Dedifferentiated amniotic fluid mesenchymal stem cell (primary cell): ENCODE results near the gene C1orf115.
"Not testable (repeated sequence)": the region's sequence is repeated elsewhere in the genome, so short reads cannot be mapped to it uniquely, and the experiment has no call there.

Source experiments
- DNase-seq: peaks from one replicate; pipeline ENCODE4 v3.0.0-alpha.2; 2016; ENCODE audit errors: extremely low spot score

C1orf115 gene

DNA sequence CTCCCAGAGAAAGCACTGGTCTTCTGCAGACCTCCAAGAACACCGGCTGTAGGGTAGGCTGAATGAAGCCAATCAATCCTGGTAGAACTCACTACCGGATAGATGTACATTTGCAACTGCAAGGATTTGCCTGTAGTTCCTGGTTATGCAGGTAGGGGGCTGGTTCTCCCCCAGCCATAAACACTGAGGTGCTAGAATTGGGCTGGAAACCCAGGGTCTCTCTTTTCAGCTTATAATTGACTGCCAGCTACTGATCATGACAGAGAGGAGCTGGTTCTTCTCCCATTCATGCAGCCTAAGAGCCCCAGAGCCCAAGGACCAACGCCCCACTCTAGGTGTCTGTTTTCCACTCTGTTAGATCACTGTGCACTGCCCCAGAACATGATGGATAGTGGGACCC is 36.5 kb downstream of the C1orf115 start:
- DNase-seq = no peak

DNA sequence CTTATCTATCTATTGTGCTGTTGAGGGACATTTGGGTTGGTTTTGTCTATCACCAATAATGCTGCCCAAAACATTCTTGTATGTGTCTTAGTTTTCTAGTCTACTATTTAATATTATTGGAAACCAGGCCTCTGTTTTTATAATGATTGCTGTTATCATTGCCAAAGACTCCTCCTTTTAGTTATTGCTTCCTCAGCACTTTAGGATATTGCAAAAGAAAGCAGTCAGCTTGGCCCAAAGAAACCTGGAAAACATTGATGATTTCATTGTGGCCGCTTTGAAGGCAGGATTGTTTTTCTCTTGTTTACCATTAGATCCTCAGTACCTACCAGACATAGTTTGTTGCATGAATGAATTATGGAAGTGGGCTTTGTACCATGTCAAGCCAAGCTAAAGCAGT is 37.4 kb downstream of the C1orf115 start:
- no peak for DNase-seq

DNA sequence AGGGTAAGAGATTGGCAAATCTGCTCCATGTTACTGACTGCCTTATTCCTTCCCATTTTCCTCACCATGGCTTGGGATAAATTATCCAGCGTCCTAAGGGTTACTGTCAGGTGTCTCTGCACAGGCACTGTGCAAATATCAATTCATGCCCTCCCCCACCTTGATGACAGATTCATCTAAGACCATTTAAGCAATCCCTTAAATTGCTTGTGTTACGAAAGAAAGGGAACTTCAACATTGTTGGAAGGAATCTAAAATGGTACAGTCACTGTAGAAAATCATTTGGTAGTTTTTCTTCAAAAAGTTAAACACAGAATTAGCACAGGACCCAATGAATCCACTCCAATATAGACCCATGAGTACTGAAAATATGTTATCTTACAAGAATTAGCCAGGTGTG is 40.3 kb downstream of the C1orf115 start:
- no peak for DNase-seq

DNA sequence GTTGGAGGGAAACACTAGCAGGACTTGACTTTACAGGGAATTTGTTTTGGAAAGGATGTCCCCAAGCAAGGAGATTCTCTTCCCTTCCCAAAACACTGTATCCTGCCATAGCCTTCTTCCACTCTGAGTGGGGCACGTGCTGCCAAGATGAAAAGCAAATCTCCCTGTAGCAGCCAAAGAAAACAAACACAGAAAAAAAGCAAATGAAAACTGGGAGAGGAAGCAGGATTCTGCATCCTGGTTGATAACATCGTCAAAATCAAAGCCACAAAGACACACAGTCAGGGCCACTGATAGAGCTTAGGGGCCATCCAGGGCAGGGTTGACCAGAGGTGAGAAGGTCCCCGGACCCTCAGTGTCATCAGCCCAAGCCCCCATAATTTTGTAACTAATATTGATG is 42.0 kb downstream of the C1orf115 start:
- no peak for DNase-seq

DNA sequence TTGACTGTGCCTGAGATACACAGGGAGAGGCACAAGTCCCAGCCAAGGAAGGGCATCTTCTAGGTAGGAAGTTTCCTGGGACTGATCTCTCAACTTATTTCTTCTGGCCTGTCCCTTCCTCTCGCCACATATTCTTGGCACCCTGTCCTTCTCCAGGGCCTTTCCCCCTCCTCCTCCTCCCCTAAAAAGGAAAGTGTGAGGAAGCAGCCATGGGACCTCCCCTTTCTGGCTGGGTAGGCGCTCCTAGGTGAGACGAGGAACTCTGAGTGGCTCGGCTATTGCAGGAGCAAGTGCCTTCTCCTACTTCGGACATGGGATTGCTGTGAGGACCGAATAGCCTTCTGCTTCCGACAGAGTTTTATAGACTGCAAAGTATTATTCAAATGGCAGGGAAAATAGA is 42.5 kb downstream of the C1orf115 start:
- DNase-seq = no peak

DNA sequence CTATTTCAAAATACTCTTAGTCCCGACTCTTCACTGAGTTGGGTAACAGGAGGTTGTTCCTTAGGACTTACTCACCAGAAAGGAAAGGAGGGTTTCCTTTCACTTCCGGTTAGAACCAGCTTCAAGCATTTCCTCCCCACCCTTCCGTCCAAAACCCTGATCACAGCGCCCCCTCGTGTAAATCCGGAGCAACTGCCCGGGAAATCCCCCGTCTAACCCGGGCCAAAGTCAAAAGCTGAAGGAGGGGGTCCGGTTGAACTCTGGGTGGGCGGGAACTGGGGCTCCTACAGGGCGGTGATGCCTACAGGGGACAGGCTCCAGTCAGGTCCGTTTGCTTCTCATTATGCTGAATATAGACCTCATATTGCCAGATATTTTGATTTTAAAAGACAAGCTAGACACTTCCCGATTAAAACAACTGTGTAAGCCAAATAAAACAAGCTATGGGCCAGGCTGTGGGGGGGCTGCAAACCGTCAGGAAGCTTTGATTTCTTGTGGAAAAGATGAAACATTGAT is 43.0 kb downstream of the C1orf115 start:
- peak; percentile 86 for DNase-seq

DNA sequence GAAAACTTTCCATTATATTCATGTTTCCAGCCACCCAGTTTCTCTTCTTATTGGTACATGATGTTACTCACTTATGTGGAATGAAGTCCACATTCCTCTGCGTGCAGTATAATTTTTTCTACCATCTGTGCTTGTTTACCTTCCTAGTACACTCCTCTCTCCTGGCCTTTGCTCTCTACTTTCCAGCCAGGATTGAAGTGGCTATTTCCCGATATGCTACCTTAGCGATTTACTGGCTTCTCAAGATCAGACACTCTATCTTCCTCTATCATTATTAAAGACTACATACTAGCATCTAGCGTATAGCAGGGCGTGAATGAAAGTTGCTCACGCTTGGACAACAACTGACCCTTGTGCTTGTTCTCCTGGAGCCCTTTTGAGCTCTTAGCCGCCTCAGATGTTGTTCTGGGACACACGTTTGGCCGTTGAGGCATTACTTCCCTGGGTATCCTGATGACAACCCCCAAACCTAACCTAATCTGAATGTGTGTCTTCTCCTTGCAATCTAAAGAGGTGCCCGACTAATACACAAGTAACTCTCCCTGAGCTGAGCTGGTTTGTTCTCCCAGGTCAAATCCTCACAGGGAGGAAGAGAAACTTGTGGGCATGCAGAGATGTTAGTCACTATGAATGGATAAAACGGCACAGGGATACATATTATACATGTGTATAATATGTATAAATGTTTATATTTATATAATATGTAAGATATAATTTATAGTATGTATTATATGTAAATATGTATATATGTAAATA is 44.6 kb downstream of the C1orf115 start:
- DNase-seq = peak; percentile 55

DNA sequence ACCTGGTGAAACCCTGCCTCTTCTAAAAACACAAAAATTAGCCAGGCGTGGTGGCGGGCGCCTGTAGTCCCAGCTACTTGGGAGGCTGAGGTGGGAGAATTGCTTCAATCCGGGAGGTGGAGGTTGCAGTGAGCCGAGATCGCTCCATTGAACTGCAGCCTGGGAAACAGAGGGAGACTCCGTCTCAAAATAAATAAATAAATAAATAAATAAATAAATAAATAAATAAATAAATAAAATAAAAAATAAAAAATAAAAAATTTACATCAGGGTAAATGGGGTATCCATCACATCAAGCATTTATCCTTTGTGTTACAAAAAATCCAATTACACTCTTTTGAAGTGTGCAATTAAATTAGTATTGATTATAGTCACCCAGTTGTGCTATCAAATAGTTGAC is 46.1 kb downstream of the C1orf115 start:
- DNase-seq = not testable (repeated sequence)

DNA sequence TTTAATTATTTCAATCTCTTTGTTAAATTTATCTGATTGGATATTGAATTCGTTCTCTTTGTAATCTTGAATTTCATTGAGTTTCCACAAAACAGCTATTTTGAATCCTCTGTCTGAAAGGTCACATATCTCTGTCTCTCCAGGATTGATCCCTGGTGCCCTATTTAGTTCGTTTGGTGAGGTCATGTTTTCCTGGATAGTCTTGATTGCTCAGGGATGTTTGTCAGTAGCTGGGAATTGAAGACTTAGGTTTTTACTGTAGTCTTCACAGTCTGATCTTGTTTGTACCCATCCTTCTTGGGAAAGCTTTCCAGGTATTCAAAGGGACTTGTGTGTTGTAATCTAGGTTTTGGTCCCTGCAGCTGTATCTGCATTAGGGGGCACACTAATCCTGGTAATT is 51.2 kb downstream of the C1orf115 start:
- DNase-seq = no peak

DNA sequence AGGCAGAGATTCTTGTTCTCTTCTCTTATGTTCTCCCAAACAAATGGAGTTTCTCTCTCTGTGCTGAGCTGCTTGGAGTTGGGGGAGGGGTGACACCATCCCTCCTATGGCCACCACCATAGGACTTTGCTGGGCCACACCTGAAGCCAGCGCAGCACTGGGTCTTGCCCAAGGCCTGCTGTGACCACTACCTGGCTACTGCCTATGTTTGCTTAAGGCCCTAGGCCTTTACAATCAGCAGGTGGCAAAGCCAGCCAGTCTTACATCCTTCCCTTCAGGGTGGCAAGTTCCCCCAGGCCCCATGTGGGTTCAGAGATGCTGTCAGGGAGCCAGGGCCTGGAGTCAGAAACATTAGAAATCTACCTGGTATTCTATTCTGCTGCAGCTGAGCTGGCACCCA is 51.7 kb downstream of the C1orf115 start:
- DNase-seq = no peak

DNA sequence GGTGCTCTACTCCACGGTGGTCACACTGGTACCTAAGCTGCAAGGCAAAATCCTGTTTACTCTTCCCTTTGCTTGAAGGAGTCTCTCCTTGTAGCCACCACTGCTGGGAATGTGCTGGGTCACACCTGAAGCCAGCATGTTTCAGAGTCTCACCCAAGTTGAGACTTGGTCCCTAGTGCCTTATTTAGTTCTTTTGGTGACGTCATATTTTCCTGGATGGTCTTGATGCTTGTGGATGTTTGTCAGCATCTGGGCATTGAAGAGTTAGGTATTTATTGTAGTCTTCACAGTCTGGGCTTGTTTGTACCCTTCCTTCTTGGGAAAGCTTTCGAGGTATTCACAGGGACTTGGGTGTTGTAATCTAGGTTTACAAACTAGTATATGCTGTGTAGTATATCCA is 52.4 kb downstream of the C1orf115 start:
- DNase-seq = no peak

DNA sequence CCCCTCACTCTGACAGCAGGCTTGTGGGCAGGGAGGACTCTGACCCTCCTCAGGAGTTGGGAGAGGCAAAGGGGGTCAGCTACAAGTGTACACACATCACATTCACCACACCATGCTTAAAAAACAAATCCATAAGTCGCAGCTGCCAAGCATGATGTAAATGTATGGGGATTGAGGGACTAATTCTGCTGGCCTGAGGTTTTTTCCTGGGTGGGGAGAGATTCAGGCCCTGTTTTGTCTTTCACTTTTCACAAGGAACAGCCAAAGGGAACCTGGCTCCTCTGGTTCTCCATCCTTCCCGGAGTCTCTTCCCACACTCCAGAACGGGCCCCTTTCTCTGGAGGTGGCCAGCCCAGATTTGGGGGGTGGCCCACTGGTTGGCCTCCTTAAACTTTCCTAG is 56.7 kb downstream of the C1orf115 start:
- DNase-seq = no peak

DNA sequence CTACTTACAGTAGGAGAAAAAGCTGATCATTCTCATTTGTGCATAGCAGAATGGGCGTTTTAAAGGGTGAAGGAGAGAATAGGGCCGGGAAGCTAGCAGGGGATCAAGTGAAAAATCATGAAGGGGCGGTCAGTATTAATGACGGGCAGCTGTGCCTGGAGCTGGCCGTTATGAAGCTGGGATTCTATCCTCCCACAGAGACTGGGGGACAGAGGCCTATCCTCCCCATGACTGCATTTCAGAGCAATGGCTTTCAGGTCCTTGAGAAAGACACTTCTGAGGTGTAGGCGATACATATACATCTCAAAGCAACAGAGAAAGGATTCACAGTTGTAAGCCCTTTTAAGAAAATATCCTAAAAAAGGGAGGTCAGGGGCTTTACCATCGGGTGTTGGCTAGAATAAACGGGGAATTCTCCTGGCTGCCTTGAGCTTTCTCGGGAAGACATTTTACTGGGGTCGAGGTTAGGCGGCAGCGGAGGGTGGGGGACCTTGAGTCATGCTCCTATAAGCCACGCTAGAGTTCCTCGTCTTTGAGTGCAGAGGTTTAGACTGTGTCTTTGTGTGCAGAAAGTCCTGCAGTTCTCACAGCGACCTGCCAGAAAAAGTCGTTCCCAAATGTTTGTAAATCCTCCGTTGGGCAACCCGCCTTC is 57.4 kb downstream of the C1orf115 start:
- no peak for DNase-seq

DNA sequence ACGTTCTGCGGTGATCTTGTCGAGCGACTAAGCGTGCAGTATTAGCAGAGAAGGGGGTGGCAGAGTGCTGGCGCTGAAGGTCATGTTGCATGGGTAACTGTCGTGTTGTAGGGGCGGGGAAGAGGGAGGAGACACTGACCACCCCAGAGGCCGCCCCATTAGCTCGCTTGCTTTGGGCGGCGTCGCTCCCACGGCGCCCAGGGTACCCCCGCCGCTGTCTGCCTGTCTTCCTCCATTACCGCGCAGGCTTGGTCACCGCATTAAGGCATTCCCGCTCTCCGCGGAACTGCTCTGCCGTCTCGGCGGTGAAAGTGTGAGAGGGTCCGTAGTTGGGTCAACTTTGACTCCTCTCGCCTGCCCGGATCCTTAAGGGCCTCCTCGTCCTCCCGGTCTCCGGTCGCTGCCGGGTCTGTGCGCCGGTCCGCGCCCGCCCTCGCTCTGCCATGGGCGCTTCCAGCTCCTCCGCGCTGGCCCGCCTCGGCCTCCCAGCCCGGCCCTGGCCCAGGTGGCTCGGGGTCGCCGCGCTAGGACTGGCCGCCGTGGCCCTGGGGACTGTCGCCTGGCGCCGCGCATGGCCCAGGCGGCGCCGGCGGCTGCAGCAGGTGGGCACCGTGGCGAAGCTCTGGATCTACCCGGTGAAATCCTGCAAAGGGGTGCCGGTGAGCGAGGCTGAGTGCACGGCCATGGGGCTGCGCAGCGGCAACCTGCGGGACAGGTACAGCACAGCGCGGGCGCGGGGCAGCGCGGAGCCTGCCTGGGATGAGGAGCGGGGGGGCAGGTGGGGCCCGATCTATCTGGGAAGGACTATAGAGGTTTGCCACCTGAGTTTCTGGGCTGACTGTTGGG is 58.1 kb downstream of the C1orf115 start, which contains the start of gene MTARC2:
MTARC2 (plus strand) TSS at position 234 of the 846 bp plus-strand sequence; CDS start at position 444, 210 bp downstream.
- DNase-seq = peak; percentile 43
